GM21723 (cell line): ENCODE measurements around the gene CPNE4.

ENCODE experiments used
- ATAC-seq: cut with Tn5 transposase; IDR thresholded peaks from one replicate; pipeline ENCODE4 v1.9.1; 2021; ENCODE audit warnings: mild to moderate bottlenecking, moderate library complexity; ENCODE audit not compliant: unreplicated experiment

CPNE4 gene

DNA sequence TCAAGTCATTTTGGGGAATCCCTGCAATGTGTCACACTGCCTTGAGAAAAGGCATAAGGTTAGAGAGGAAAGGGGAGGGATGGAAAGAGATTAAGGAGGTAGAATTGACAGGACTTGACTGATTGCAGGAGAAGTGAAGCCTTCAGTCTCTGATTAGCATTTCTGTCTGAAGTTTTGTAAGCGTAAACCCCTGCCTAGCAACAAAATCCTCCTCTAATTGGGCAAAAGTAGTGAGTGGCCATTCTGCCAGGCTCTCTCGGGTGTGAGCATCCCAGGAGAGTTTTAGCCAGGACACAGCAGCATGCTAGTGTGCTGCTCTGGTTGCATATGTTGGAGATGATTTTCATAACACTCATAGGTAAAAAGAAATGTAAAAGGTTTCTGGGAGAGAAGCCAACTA is 415.0 kb downstream of the CPNE4 start:
- ATAC-seq: no peak

DNA sequence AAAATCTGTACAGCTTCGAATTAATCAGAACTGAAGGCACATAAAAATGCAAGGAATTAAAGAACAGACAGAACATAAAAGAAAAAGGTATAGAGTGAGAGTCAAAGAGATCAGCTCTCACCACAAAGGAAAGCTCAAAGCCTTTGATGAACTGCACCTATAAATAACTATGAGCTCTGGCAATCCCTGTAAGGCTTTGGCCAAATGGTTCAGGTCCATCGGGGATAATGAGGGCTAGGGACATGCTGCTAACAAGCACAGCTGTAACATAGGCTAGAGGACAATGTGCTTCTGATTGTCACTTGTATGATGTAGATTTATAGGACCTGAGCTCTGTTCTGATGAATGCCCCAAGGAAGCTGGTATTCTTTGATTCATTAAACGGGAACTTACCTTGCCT is 418.1 kb downstream of the CPNE4 start:
- no peak for ATAC-seq

DNA sequence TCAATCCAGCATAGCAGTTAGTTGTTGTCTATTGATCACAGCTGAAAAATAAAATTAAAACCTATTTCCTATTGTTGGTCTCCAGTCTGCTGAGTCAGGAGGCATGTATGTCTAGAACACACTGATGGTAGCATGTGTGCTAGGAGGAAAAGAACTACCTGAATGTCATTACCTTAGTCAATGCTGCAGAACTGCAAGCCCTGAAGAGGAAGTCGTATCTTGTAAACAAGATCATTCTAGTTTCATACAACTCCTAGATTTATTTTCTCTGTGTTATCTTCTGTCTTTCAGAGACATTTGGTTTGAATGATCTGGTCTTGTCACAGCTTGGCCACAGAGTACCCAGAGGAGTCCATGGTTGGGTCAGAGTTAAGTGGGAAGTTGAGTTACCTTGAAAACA is 422.1 kb downstream of the CPNE4 start:
- no peak for ATAC-seq

DNA sequence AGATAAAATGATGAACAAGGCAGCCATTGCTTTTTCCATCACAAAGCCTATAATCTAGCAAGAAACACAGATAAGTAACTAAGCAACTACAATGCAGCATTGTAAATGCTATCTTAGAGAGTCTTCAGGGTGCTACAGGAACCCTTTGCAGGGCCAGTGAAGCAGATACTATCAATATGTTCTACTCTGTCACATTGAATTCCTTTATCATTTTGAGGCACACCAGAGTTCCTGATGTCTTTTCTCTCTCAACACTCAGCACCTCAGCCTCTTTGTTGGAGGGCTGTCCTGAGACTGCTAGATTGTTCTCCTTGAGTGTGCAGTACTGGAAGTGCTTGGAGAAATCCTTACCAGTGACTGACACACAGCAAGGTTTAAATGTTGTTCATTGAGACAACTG is 424.6 kb downstream of the CPNE4 start:
- ATAC-seq: no peak

- no peak for ATAC-seq
Measured at GRCh38 chr3:131608741-131609140, 426.1 kb downstream of the CPNE4 start.

- no peak for ATAC-seq
Measured at GRCh38 chr3:131608296-131608695, 426.5 kb downstream of the CPNE4 start.

- ATAC-seq: no peak
Measured at GRCh38 chr3:131605916-131606315, 428.9 kb downstream of the CPNE4 start.

- no peak for ATAC-seq
Measured at GRCh38 chr3:131602011-131602779, 432.6 kb downstream of the CPNE4 start.

GRCh38 chr3:131597816-131598215 is 437.0 kb downstream of the CPNE4 start:
- no peak for ATAC-seq

GRCh38 chr3:131596884-131597283 is 437.9 kb downstream of the CPNE4 start:
- no peak for ATAC-seq

DNA sequence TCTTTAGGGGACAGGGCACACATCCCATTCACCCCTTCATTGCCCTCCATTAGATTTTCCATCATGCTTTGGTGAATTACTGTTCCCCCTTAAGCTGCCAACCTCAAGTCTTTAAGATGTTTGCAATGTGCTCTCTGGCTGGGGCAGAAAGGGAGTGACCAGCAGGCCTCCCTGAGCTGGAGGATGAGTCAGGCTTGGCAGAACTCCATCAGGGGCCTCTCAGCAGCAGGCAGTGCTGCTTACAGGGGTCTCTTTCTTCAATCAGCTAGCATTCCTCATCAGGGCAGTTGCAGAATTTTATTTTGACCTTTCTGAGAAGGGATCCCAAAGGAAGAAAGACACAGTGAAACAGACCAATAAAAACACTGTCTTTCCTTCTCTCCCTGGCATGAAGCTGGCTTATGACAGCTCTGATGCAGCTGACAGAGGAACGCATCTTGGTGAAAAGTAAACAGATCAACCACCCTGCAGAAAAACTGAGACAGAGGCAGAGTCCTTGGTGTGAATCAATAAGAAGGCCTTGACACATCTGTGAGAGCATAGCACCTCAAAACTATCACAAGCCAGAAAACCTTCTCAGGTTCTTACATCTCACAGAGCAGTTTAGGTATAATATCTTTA is 443.3 kb downstream of the CPNE4 start:
- ATAC-seq: no peak

- no peak for ATAC-seq
Measured at GRCh38 chr3:131586277-131586676, 448.5 kb downstream of the CPNE4 start.

- ATAC-seq: no peak
Measured at GRCh38 chr3:131582438-131582837, 452.4 kb downstream of the CPNE4 start.

- no peak for ATAC-seq
Measured at GRCh38 chr3:131568460-131568859, 466.4 kb downstream of the CPNE4 start.

- ATAC-seq: no peak
Measured at GRCh38 chr3:131564812-131565211, 470.0 kb downstream of the CPNE4 start.

DNA sequence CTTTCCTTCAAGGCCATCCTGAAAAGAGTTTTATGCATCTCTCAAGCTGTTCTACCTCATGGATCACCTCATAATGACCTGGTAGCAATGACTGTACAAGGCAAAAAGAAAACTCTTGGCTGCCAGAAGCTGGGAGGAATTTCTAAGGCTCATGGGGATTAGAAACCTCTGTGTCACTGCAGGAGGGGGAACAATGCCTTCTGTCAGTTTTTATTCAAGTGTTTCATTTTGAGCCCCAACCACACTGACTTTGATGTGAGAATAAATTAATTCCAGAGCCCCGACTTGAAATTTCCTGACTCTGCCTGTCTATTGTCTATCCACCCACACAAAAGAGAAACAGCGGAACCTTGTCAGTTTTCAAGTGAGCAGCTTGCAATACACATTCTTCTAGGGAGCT is 473.3 kb downstream of the CPNE4 start:
- no peak for ATAC-seq

DNA sequence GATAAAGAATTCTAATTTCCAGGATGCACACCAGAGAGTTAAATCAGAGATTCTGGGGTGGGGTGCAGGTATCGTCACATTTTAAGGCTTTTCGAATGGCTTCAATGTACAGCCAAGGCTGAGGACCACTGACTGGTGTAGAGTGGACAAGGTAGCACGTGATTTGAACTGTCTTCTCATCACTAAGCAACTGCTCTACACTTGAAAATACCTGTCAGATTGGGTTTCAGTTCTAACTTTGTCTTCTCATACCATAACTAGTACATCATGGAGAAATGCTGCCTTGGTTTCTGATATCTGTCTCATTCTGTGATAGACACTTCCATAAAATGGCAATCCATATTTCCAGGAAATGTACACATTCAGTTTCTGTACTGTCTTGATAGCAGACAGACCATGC is 474.0 kb downstream of the CPNE4 start:
- ATAC-seq: no peak

GRCh38 chr3:131555456-131555855 is 479.4 kb downstream of the CPNE4 start:
- no peak for ATAC-seq

GRCh38 chr3:131553495-131554247 is 481.1 kb downstream of the CPNE4 start:
- ATAC-seq: peak; percentile 97

DNA sequence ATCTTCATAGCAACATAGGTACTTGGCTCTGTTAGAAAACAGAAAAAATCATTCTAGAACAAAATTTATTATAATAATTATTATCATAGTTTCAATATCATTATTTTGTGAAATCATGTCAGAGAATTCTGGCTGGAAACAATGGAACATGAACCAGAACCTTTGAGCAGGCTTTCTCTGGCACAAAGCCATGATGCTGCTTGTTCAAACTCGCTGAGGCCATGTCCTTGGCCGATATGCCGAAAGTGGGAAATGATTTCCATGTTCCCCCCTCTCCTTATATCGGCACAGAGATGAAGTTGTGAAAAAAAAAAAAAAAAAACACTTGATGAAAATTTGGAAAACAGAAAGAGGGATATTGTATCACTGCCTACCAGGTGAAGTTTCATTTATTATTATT is 483.1 kb downstream of the CPNE4 start:
- ATAC-seq: no peak

DNA sequence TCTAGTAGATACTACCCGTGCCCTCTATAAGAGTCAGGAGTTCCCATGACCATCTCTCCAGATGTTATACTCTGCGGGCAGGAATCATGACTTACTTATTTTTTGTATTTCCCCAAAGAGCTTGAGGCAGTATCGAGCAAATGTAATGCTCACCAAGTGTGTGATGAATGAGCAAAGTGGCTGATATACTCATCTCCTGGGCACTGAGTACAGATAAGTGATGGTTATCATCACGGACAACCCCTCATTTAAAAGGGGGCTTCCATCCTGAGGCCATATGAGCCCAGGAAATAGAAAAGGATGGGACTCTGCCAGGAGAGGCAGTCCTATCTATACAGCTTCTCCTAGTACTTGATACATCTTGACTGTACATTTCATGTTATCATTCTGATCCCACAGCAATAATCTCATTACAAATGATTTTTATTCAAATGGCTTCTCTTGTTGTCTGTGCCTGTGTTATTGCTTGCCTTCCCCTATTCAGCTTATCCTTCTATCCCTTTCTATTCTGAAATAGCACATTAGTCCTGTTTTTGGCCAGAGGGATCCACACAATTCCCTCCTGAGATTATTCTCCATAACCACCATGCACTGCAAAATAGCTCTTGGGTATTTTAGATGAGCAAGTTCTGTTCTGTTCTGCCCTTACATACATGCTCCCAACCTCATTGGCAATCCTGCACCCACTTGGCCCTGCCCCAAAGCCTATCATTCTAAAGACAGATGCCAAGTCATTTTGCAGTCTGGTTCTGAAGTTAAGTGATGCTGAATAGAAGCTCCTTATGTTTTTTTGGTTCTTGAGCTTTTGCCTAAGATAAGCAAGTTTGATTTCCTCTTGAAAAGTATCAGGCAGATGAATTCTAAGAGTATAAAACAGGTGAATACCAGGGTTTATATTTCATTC is 484.0 kb downstream of the CPNE4 start:
- ATAC-seq: no peak
